GM10248 (cell line): ENCODE data around the gene ALG5.

Experiments
- CTCF ChIA-PET: fragments of 300-600 bp; sonication (Branson Sonifier 250); formaldehyde crosslinking; extraction: SDS; loops from one replicate; lab custom pipeline; 2021; ENCODE audit warnings: antibody characterized with exemption; lab: Yijun Ruan, JAX
- POLR2A ChIA-PET: fragments of 350-650 bp; sonication (Branson Sonifier 250); formaldehyde crosslinking; extraction: SDS; loops from one replicate; lab custom pipeline; 2020; ENCODE audit warnings: antibody characterized with exemption; lab: Yijun Ruan, JAX
- DNase-seq: peaks from one replicate; pipeline ENCODE4 v3.0.0; 2012; ENCODE audit errors: extremely low spot score
- TF ChIP-seq, protein P1 (sequence below): IDR thresholded peaks from 2 replicates; pipeline ENCODE4 v1.5.1; 2012; ENCODE audit warnings: mild to moderate bottlenecking, low read depth; ENCODE audit errors: extremely low read depth, missing control alignments, control extremely low read depth

ALG5 gene

GRCh38 chr13:37037241-37037640 lies 38.1 kb upstream of the ALG5 start:
- ChIA-PET CTCF (interaction anchor here (2.2 to 4.1 kb wide), 2 partner anchors 10 to 25 kb away, joined by 7 to 11 read pairs; no protein-coding TSS in a partner anchor), POLR2A (no interaction called here)
- DNase-seq = no peak
- TF ChIP-seq, protein P1, sequence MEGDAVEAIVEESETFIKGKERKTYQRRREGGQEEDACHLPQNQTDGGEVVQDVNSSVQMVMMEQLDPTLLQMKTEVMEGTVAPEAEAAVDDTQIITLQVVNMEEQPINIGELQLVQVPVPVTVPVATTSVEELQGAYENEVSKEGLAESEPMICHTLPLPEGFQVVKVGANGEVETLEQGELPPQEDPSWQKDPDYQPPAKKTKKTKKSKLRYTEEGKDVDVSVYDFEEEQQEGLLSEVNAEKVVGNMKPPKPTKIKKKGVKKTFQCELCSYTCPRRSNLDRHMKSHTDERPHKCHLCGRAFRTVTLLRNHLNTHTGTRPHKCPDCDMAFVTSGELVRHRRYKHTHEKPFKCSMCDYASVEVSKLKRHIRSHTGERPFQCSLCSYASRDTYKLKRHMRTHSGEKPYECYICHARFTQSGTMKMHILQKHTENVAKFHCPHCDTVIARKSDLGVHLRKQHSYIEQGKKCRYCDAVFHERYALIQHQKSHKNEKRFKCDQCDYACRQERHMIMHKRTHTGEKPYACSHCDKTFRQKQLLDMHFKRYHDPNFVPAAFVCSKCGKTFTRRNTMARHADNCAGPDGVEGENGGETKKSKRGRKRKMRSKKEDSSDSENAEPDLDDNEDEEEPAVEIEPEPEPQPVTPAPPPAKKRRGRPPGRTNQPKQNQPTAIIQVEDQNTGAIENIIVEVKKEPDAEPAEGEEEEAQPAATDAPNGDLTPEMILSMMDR = no peak

- no peak for DNase-seq
- ChIA-PET POLR2A (no interaction called here), CTCF (interaction anchor here (1.1 to 4.2 kb wide), 3 partner anchors 19 to 47 kb away, joined by 3 to 18 read pairs (median 4); partner anchors contain the start of genes ALG5 and EXOSC8)
- TF ChIP-seq, protein P1 = no peak
Measured at GRCh38 chr13:37029617-37030016, 30.5 kb upstream of the ALG5 start.

GRCh38 chr13:37027639-37028038 lies 28.5 kb upstream of the ALG5 start:
- ChIA-PET CTCF (no interaction called here), POLR2A (no interaction called here)
- DNase-seq = no peak
- TF ChIP-seq, protein P1 = no peak

DNA sequence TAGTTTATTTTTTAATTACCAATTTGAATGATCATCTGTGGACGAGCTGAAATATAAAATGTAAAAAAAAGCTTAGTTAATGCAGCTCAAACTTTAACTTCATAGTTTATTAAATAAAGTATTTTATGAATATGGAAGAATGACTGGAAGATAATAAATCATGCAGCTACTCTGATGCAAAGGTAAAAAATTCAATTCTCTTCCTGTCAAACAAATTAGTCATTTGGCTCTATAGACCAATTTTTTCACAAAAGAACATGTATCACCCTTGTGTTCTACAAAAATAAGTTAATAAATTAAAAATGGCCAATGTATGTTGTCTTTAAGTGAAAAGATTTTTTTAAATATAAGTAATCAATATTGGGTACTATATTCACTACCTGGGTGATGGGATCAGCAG lies 27.6 kb upstream of the ALG5 start:
- no peak for DNase-seq
- ChIA-PET CTCF (no interaction called here), POLR2A (no interaction called here)

GRCh38 chr13:37023871-37024270 lies 24.7 kb upstream of the ALG5 start:
- TF ChIP-seq, protein P1 = no peak
- POLR2A ChIA-PET = no interaction called here
- DNase-seq = no peak
- CTCF ChIA-PET = interaction anchor here (1.1 to 2.1 kb wide), 4 partner anchors 9 to 24 kb away, joined by 3 to 9 read pairs (median 6); partner anchors contain the start of gene EXOSC8

More for the DNA sequence above, 27.6 kb upstream of the ALG5 start:
- TF ChIP-seq, protein P1 = no peak

GRCh38 chr13:37014609-37015008 lies 15.5 kb upstream of the ALG5 start:
- CTCF ChIA-PET = interaction anchor here (0.6 to 1.3 kb wide), 2 partner anchors 16 to 22 kb away, joined by 3 read pairs; no protein-coding TSS in a partner anchor
- DNase-seq = no peak
- POLR2A ChIA-PET = no interaction called here
- TF ChIP-seq, protein P1 = no peak

DNA sequence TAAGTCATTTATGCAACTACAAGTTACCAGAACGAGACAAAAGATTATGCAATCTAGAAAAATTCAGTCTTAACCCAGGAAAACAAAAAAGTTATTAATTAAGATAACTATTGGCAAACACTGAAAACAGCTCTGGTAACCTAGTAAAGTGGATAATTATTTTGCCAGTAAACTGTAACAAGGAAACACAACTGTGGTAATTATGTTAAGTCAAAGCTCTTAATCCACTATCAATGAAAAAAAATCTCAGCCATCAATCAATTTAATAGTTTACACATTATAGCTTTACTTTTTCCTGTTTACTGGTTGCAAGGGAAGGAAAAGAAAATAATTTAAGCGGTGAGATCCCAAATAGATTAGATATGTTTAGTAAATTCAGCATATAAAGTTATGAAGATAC lies 12.6 kb upstream of the ALG5 start:
- ChIA-PET CTCF (interaction anchor here (0.8 to 2.6 kb wide), 7 partner anchors 9 to 1861 kb away, joined by 3 to 13 read pairs (median 4); partner anchors contain the start of genes ALG5 and EXOSC8), POLR2A (interaction anchor here (1.4 kb wide), 1 partner anchor 11 kb away, joined by 5 read pairs; the partner anchor contains the start of gene EXOSC8)
- TF ChIP-seq, protein P1 = no peak
- no peak for DNase-seq
